Breast epithelium (tissue), 4 donors: Measurements from ENCODE around the gene URB1. TPM values are rescaled to one million over a fixed set of nuclear protein-coding genes. Genes with fewer than 3 reads are reported as not detected.
A peak's percentile ranks its signal among the peaks of the same experiment; 100 is the strongest.
"Not testable (repeated sequence)": the region's sequence is repeated elsewhere in the genome, so short reads cannot be mapped to it uniquely, and the experiment has no call there.

Experiments used
- DNase-seq, 2 donors: peaks; one replicate each; pipeline ENCODE4 v3.0.0-alpha.2; 2019; ENCODE audit warnings: low spot score in 2 of 2
- H3K27ac ChIP-seq, 2 donors: fragments of 200-600 bp; sonication (generic) in 1 of 2; one replicate each; pipeline ENCODE4 v1.5.1; 2016 to 2019; ENCODE audit warnings: mild to moderate bottlenecking in 1 of 2
- H3K27me3 ChIP-seq, 2 donors: fragments of 200-600 bp; sonication (generic) in 1 of 2; one replicate each; pipeline versions ENCODE4 v1.5.1 to v1.6.0; 2017 to 2019; ENCODE audit warnings: control low read depth in 1 of 2, mild to moderate bottlenecking in 1 of 2
- H3K36me3 ChIP-seq: fragments of 200-600 bp; one replicate; pipeline ENCODE4 v1.5.1; 2019
- H3K4me1 ChIP-seq, 2 donors: fragments of 200-600 bp; sonication (generic); one replicate each; pipeline ENCODE4 v1.5.1; 2016 to 2019; ENCODE audit warnings: control low read depth in 1 of 2
- H3K4me3 ChIP-seq, 3 donors: fragments of 200-600 bp; sonication (generic); 1 replicate in 2 of 3; 2 replicates in 1 of 3; pipeline ENCODE4 v1.5.1; 2016 to 2019; ENCODE audit warnings: mild to moderate bottlenecking in 3 of 3, moderate library complexity in 2 of 3
- H3K9me3 ChIP-seq, 2 donors: fragments of 200-600 bp; sonication (generic) in 1 of 2; one replicate each; pipeline ENCODE4 v1.5.1; 2016 to 2019; ENCODE audit warnings: control low read depth in 1 of 2
- POLR2A ChIP-seq: fragments of 450-650 bp; IDR thresholded peaks from one replicate; pipeline ENCODE4 v1.6.1; 2016; ENCODE audit warnings: antibody characterized with exemption, mild to moderate bottlenecking, moderate library complexity
- POLR2AphosphoS5 ChIP-seq, 3 donors: sonication (generic); formaldehyde crosslinking; IDR thresholded peaks; one replicate each; pipeline ENCODE4 v1.6.1; 2017; ENCODE audit warnings: antibody characterized with exemption in 3 of 3
- intact Hi-C: fragments of 100-400 bp; cut with DNase I; formaldehyde crosslinking; loops from one replicate; pipeline ENCODE4 v1.15.1; 2023; ENCODE audit warnings: low total_unique reads
- total RNA-seq, 3 donors: library from RNA; depleted of rRNA; stranded (reverse); fragments of >200 nt; gene quantifications; one replicate each; pipeline ENCODE4 v1.1.0, GENCODE V29; 2016
- TF ChIP-seq, protein P1 (sequence below), 3 donors: fragments of 450-650 bp; IDR thresholded peaks; one replicate each; pipeline ENCODE4 v1.5.1; 2016 to 2017; ENCODE audit warnings: antibody characterized with exemption in 3 of 3, mild to moderate bottlenecking in 3 of 3, moderate library complexity in 3 of 3

Gene URB1
- total RNA-seq: 10 to 100 TPM; 12.8 to 22.2 (median 20.6) TPM

- TF ChIP-seq POLR2AphosphoS5 (IDR thresholded peaks at IDR 0.05): peak; percentile 50 to 82 (median 70)
- peak; percentile 66 for TF ChIP-seq POLR2A
- TF ChIP-seq, protein P1, sequence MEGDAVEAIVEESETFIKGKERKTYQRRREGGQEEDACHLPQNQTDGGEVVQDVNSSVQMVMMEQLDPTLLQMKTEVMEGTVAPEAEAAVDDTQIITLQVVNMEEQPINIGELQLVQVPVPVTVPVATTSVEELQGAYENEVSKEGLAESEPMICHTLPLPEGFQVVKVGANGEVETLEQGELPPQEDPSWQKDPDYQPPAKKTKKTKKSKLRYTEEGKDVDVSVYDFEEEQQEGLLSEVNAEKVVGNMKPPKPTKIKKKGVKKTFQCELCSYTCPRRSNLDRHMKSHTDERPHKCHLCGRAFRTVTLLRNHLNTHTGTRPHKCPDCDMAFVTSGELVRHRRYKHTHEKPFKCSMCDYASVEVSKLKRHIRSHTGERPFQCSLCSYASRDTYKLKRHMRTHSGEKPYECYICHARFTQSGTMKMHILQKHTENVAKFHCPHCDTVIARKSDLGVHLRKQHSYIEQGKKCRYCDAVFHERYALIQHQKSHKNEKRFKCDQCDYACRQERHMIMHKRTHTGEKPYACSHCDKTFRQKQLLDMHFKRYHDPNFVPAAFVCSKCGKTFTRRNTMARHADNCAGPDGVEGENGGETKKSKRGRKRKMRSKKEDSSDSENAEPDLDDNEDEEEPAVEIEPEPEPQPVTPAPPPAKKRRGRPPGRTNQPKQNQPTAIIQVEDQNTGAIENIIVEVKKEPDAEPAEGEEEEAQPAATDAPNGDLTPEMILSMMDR (IDR thresholded peaks at IDR 0.05): peak in 1 of 3 donors; percentile 22
- intact Hi-C loops: loop anchor here (5.0 kb wide), 1 partner anchor 854 kb away; no protein-coding TSS in a partner anchor
- peak within 1 kb of the TSS; percentile 68 to 95 (median 86) for H3K4me3 ChIP-seq
- peaks cover 0 to 10% of the 10 kb centered on the region in 2 donors for H3K4me1 ChIP-seq
- no peaks in the 10 kb centered on the region for H3K36me3 ChIP-seq
- H3K27me3 ChIP-seq: no peaks in the 10 kb centered on the region
- H3K9me3 ChIP-seq: no peaks in the 10 kb centered on the region
- peak; percentile 86 to 93 for DNase-seq
- H3K27ac ChIP-seq: peak within 1 kb of the TSS; percentile 91 to 92
Observed at GRCh38 chr21:32392880-32393676, at the start of gene URB1. Gene URB1 (minus strand): TSS chr21:32393012. CDS start chr21:32392910, 102 bp downstream.

DNA sequence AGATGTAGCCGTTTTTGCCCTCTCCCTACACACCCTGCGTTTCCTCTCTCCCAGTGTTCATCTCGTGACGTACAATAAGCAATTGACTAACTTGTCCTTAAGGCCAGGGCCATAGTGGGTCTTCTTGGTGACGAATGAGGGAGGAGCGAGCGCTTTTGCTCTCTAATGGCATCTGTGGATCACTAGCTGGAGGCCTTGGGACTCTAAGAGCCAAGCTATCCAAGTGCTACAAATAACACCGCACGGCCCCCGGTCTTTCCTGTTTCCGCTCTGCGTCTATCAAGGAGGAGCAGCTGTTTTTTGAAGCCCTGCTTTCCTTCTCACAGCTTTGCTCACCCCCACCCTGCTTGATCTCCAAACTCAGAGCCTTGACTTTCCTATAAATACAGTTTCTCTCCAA is 44.9 kb upstream of the URB1 start:
- TF ChIP-seq POLR2AphosphoS5 (IDR thresholded peaks at IDR 0.05): no peak
- TF ChIP-seq, protein P1 (IDR thresholded peaks at IDR 0.05): no peak
- Histone ChIP-seq H3K36me3 (no peaks in the 10 kb centered on the region), H3K27me3 (no peaks in the 10 kb centered on the region), H3K9me3 (no peaks in the 10 kb centered on the region), H3K4me3 (no peak overlapping the region), H3K27ac (no peak overlapping the region), H3K4me1 (no peaks in the 10 kb centered on the region)
- intact Hi-C loops: no loop called here
- DNase-seq: no peak

DNA sequence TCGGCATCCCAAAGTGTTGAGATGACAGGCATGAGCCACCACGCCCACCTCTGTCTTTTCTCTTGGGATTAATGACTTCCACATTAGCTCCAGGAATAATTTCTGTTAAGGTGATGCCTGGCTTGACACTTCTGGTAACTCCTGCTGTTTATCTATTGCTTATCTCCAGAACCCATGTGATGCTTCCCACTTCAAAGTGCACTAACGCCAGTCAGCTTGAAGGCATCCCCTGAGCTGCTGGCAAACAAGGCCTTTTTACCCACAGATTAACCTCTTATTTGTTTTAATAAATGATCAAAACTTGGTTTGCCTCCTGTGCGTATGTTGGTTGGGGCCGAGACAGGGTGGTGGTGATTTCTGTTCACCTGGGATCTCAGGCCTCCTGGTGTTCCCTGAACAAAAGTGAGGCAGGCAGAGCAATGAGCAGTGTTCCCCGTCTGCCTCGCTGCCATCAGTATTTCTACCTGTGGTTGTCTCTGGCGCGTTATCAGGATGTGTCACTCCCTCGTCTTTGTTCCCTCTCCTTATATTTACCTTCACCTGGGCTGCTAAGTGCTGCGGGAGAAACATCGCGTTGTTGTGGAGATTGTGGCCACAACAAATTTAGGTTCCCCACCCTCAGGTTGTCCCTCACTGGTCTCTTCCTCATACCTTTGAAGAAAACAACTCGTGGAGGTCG is 40.3 kb upstream of the URB1 start:
- H3K4me1 ChIP-seq, H3K27me3 ChIP-seq, H3K9me3 ChIP-seq, intact Hi-C loops, H3K4me3 ChIP-seq, H3K36me3 ChIP-seq: not testable (repeated sequence)
- H3K27ac ChIP-seq: peak overlapping the region in 1 of 2 donors; percentile 54
- peak; percentile 58 to 61 for DNase-seq

DNA sequence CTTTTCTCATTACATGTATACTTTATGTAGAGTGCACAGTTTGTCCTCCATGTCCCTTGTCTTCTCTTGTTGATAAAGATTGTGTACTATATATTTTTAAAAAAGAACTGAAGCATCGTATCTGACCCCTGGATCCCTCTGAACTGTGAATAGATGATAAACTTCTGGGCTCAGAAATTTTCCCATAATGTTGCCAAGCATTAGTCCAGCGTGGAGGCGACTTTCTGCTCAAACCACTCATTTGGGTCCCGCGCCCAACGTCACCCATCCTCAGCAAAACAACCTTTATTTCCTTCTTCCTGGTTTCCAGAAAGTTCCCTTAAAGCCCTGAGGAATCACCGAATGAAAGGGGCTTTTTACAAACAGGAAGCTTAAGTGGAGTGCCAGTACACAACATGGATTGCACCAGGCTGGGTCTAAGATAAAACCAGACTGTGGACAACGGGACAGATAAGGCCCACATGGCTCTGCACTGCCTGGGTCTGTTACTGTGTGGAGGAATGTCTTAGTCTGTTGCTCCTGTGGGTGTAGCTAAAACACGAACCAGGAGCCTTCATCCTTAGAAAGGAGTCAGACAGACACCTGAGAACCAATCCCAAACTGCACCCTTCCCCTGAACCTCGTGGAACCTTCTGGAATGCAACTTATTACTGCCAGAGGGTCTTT is 35.3 kb upstream of the URB1 start:
- DNase-seq: no peak
- Histone ChIP-seq H3K27me3 (no peaks in the 10 kb centered on the region), H3K36me3 (no peaks in the 10 kb centered on the region), H3K4me1 (peaks cover 6 to 9% of the 10 kb centered on the region in 2 donors), H3K27ac (peak overlapping the region; percentile 72 to 84), H3K4me3 (no peak overlapping the region), H3K9me3 (no peaks in the 10 kb centered on the region)
- TF ChIP-seq POLR2AphosphoS5 (IDR thresholded peaks at IDR 0.05) (no peak), POLR2A (no peak)
- TF ChIP-seq, protein P1 (IDR thresholded peaks at IDR 0.05): no peak
- intact Hi-C loops: no loop called here

GRCh38 chr21:32426592-32427051 is 33.8 kb upstream of the URB1 start:
- DNase-seq: no peak
- H3K27ac ChIP-seq: peak overlapping the region; percentile 68 to 72
- no peaks in the 10 kb centered on the region for H3K27me3 ChIP-seq
- peaks cover 0 to 6% of the 10 kb centered on the region in 2 donors for H3K9me3 ChIP-seq
- intact Hi-C loops: no loop called here
- H3K36me3 ChIP-seq: no peaks in the 10 kb centered on the region
- no peak overlapping the region for H3K4me3 ChIP-seq
- TF ChIP-seq POLR2AphosphoS5 (IDR thresholded peaks at IDR 0.05): no peak
- peaks cover 6 to 9% of the 10 kb centered on the region in 2 donors for H3K4me1 ChIP-seq
